ENCODE data around the gene TNIP1.

TNIP1 gene

DNA sequence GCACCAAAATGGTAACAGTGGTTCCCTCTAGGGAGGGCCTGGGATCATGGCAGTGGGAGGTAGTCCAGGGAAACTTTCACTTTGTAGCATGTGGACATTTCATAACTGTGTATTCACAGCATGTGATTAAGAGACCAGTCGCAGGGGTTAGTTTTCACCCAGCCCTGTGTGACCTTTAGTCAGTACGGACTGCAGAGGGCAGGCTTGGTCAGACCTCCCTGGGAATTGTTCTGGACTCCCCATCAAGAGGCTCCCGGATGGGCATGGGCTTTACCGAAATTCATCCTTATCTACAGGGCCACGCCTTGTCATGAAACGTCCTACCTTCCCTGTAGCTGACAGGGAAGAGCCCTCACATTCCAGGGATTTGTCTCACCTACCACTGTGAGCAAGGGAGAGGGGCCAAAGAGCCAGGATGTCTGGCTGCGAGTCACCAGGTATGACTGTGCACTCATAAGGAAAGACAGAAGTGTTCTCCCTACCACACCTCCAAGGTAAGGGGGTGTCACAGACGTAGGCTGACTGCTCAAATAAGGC lies 40.6 kb downstream of the TNIP1 start:
- no peak for DNase-seq (ENCODE audit: low read depth)

- no peak for DNase-seq (ENCODE audit: low read depth)
Observed at GRCh38 chr5:151039665-151040064, 41.2 kb downstream of the TNIP1 start.

- no peak for DNase-seq (ENCODE audit: low read depth)
Observed at GRCh38 chr5:151038801-151039238, 42.0 kb downstream of the TNIP1 start.

DNA sequence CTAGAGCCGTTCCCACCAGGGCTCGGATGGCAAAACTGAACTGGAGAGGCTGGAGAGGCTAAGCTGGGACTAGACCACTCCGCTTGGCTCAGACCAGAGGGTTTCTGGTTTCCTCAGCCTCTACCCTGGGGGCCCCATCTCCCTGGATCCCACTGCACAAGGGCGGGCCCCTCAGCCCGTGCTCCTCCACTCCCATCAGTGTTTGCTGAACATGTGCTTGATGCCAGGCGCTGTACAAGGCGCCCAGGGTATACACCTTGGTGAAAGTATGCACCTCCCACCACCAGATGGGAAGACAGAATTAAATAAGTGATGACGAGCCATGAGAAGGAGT lies 42.5 kb downstream of the TNIP1 start:
- DNase-seq (ENCODE audit: low read depth) = no peak

DNA sequence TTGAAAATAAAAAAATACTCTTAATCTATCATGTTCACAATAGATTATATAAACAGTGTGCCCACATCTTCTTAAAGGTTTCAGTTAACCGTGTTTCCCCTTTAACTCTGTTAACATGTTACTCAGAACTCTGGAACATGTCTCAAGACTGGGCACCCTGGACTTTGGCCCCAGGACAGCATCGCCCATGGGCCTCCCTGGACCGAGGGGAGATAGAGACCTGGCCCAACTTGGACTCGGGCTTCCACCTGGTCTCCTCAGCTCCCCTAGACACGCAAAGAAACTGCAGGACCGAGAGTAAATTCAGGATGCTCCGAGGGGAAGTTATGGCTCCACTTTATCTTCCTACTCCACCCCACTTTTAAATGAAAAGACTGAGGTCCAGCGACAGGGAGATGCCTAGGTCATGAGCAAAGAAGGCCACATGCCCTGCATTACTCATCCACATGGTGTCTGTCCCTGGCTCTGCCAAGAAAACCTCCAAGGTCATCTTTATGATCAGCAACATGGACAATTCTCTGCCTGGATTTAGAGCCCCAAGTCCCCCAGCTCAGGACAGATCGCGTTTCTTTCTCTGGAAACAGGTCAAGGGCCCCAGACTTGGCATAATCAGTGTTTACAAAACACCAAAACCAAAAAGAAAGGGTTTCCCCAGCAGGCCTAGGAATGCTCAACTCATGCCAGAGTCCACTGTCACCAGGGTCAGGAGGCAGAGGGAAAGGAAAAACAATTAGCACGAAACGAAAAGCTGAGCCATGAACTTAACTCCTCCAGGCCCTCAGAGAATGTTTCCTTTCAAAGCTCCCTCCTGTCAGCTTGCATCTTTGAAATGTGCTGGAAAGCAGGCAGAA lies 43.0 kb downstream of the TNIP1 start:
- no peak for DNase-seq (ENCODE audit: low read depth)

DNA sequence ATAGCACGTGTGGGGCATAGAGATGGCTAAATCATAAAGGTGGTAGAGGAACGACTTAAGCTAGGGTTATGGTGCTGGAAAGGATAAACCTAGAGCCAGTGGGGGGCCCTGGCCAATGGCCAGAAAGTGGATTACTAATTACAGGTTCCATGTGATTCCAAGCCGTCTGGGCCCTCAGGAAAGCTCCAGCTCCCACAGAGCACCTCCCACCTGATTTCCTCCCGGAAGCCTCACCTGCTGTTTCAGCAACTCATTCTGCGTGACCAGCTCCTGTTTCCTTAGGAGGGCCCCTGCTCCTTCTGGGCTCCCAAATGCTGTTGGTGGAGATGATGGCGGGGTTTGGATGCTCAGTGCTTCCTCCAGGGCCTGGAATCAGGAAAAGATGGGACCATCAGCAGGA lies 44.3 kb downstream of the TNIP1 start:
- no peak for DNase-seq (ENCODE audit: low read depth)

DNA sequence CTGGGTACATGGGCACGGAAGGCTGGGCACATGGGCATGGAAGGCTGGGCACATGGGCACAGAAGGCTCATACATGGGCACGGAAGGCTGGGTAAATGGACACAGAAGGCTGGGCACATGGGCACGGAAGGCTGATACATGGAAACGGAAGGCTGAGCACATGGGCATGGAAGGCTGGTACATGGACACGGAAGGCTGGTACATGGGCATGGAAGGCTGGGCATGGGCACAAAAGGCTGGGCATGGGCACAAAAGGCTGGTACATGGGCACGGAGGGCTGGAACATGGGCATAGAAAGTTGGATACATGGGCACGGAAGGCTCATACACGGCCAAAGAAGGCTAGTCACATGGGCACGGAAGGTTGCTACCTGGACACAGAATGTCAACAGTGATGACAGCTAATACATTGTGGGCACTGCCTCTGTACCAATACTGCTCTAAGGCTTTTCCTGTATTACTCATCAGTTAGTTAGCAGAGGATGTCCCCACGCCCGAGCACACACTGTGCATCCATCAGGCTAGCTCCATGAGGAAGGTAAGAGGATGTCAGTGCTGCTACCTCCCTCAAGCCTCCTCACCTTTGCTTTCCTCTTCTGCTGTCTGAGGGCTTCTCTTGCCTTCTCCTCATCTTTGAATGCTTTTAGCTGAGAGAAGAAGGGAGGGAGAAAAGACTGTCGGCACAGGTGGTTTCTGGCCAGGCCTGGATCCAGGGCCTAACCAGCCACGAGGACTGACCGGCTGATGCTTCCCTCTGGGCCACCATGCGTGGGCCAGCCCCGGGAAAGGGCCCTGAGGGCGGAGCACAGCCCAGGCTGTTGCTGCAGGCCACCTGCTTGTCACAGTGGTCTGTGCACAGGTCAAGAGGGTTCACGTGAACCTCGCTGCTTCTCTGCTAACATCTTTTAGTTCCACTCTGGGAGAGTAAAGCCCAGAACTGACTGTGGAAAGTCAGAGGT lies 46.1 kb downstream of the TNIP1 start:
- no peak for DNase-seq (ENCODE audit: low read depth)

DNA sequence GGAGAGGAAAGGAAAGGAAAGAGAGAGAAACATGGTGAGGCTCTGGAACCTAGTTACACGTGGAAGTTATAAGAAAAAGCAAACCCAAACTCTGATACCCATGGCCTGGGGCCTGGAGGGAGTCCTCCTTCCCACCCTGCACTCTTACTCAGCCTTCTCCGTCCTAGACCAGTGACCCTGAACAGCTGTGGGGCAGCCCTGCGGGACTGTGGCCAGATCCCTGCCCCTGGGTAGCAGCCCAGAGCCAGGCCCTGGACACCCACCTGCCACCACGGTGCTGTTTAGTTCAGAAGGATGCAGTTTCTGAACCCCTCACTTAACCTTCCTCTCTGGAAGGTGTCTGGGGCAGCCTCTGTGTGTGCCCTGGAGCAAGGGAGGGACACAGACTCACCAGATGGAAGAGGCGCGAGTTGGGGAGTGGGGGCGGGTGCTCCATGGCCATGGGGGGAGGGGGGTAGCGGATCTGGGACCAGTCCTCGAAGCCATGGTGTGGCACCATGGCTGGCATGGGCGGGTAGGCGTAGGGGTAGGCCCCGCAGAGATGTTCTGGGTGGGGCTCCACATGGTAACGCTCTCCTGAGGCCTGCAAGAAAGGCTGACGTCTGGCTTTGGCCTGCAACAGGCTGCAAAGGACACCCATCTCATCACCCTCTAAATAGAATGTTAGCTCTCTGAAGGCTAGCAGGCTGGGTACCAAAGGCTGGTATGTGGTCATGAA lies 47.5 kb downstream of the TNIP1 start:
- no peak for DNase-seq (ENCODE audit: low read depth)

DNA sequence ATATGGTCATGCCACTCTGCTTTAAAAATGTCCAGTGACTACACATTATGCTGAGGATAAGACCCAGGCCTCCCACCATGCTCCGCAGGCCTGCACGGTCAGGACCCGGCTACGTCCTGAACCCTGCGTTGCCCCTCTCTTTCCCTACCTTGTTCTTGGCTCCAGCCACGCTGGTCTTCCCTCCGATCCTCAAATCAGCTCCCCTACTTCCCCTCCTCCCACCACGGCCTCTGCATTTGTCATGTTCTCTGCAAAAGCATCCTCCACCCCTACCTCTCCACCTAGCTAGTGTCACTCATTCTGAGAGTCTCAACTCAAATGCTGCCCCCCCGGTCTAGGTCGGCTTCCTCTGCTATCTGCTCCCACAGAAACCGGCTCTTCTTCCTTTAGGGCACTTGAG lies 49.3 kb downstream of the TNIP1 start:
- DNase-seq (ENCODE audit: low read depth) = no peak

DNA sequence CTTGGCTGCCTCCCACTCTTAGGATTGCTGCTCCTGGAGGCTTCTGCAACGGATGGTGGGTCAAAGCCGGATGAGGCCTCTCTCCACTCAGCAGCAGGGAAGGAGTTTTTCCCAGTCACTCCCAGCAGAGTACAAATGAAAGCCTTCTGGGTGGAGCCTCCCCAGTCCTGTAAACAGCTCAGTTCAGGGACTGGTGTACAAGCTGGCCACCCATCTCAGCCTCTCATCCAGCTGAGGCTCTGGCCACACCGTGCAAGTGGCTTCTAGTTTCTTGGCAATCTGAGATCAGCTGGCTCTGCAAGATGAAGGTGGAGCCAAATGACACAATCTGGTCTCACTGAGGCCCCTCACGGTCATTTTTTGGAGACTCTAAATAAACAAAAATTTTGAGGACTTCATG lies 50.5 kb downstream of the TNIP1 start:
- no peak for DNase-seq (ENCODE audit: low read depth)

DNA sequence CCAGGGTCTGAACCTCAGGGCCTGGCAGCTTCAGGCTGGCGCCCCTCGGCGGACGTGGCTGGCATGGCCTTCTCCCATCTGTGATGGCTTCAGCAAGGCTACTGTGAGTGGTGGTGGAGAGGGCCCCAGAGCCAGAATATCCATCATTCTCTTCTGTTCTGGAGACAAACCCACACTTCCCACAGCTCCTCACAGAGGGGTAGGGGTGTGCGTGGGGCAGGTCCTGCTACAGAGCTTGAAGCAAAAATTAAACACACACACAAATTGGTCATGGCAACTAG lies 50.8 kb downstream of the TNIP1 start:
- no peak for DNase-seq (ENCODE audit: low read depth)

GRCh38 chr5:151029179-151030055 lies 51.4 kb downstream of the TNIP1 start:
- DNase-seq (ENCODE audit: low read depth) = no peak

DNA sequence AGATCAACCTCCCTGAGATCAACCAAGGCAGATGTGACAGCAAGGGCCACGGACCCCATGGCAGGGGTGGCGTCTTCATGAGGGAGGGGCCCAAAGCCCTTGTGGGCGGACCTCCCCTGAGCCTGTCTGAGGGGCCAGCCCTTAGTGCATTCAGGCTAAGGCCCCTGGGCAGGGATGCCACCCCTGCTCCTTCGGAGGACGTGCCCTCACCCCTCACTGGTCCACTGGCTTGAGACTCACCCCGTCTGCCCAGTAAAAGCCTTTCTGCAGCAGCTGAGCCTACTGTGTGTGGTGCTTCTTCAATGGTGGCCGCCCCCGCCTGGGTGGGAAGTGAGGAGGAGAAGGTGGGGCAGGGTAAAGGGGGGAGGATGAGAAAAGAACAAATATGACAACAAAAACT lies 52.1 kb downstream of the TNIP1 start:
- DNase-seq (ENCODE audit: low read depth) = no peak

DNA sequence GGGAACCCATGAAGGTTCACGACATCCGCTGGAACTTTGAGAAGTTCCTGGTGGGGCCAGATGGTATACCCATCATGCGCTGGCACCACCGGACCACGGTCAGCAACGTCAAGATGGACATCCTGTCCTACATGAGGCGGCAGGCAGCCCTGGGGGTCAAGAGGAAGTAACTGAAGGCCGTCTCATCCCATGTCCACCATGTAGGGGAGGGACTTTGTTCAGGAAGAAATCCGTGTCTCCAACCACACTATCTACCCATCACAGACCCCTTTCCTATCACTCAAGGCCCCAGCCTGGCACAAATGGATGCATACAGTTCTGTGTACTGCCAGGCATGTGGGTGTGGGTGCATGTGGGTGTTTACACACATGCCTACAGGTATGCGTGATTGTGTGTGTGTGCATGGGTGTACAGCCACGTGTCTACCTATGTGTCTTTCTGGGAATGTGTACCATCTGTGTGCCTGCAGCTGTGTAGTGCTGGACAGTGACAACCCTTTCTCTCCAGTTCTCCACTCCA lies 52.8 kb downstream of the TNIP1 start:
- no peak for DNase-seq (ENCODE audit: low read depth)

DNA sequence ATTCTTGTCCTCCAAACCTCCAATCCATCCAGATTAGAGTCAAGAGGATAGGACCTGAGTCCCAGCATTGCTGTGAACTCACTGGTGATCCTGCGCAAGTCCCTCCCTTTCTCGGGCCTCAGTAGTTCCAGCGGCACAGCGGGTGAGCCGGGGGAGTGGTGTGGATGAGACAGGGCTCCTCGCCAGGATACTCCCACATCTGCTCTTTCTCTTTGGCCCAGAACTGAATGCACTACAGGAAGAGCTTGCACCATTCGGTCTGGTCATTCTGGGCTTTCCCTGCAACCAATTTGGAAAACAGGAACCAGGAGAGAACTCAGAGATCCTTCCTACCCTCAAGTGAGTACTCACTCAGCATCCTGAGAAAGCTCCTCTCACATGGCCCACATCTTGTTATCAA lies 54.2 kb downstream of the TNIP1 start:
- no peak for DNase-seq (ENCODE audit: low read depth)

DNA sequence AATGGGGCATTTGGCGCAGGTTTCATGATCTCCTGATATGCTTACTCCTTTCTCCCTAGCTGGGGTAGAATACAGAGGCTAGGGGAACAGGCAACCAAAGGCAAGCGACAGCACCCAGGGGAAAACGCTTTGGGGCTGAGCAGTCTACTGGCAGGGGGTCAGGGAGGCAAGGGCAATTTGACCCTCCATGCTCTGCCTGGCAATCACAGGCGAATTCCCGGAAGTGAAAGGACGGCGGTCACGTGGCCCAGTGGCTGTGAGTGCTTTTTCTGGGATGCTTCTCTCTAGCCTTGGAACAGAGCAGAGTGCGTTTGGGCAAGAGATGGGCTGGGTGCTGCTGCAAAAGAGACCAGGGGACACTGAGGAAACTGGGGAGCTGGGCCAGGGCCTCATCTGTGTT lies 54.7 kb downstream of the TNIP1 start:
- DNase-seq (ENCODE audit: low read depth) = no peak

DNA sequence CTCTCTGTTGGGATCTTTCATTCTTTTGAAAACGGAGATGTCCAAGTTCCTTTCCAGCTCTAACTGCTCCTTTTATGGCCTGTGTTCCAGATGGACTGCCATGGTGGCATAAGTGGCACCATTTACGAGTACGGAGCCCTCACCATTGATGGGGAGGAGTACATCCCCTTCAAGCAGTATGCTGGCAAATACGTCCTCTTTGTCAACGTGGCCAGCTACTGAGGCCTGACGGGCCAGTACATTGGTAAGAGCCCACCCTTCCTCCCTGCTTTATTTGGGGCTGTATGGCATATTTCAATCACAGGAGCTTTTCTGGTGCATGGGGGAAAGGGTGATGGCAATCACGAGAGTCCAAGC lies 55.6 kb downstream of the TNIP1 start:
- DNase-seq (ENCODE audit: low read depth) = no peak

DNA sequence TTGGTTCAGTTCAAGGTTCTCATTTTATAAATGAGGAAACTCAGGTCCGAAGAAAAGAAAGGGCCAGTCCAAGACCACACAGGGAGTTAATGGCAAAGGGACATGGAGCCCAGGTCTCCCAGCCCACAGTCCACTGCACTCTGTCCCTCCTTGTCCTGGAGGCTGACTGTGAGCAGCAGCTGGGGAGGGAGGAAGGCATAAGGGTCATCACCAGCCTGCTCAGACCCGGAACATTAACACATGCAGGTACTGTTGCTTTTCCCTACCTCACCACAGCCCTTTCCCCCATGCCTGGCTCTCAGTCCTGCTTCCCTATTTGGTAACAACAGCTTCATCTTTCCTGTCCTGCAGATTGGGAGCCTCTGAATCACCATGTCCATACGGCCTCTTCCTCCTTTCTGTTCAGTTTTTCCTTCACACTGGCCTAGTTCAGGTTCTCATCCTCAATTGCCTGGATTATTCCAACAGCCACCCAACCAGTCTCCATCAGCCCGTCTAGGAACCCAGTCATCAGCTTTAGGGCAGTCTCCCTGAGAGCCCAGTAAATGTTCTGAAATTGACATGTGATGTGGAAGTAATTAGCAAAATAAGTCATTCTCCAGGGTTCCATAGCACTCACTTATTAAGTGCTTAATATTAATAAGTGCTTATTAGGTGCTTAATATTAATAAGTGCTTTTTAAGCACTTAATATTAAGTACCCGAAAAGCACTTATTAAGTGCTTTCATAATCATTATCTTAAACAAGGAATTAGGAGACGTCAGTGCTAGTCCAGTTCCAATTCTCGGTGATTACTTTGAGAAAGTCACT lies 56.2 kb downstream of the TNIP1 start:
- DNase-seq (ENCODE audit: low read depth) = no peak

DNA sequence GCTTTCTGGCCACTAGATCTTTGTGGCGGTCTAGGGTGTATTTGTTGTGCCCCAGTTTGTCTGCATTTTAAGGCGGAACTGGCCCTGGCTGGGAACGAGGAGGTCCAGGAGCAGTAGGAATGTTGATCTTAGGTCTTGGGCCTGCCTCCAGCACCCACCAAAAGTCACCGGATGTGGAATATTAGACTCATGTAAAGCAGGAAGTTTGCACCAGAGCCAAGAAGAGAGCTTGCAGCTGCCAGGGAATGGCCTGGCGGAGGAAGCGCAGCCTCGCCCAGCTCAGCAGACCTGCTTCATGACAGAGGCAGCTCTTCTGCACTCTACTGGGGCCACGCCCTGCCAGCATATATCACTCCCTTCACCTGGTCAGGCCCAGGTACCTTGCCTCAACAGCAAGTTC lies 57.2 kb downstream of the TNIP1 start:
- DNase-seq (ENCODE audit: low read depth) = no peak

DNA sequence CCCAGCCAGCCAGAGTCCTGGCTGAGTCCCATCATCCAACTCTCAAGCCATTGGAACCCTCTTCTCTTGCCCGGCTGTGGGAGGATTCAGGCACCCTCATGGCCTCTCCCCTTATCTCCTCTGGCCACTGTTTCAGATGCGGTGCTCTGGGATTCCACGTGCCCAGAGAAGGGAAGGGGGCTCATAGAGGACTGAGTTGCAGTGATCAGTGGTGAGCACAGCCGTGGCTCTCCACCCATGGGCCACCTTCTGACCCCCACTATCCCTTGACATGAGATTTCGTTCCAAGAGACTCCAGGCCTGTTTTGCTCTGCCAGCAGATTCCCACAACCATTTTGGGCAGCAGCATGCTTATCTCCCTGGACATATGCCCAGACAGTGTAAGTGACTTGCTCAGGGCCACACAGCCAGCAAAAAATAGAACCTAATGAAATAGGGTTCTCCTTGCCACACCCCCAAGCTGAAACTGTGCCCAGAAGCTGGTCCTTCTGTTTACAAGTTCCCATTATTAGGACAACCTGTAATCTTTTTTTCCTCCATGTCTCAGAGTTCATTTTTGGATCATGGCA lies 57.7 kb downstream of the TNIP1 start:
- DNase-seq (ENCODE audit: low read depth) = no peak

All from stimulated activated CD8-positive, alpha-beta memory T cell treated with anti-CD3 and anti-CD28 coated beads, Interleukin-12 subunit alpha, Interleukin-12 subunit beta, amount 100 ng/mL, for 1 hour (primary cell).